CD4-positive, alpha-beta T cell treated with Interleukin-6 for 4 hours (primary cell): ENCODE measurements around the gene MRPL23.

Experiments
- DNase-seq: peaks from one replicate; pipeline ENCODE4 v3.0.0-alpha.2; 2020; ENCODE audit warnings: mixed read lengths

MRPL23 gene

GRCh38 chr11:1946812-1947484, at the start of gene MRPL23:
TSS of gene MRPL23 (plus strand) at chr11:1947332. CDS start at chr11:1947363, 31 bp downstream.
- no peak for DNase-seq

- no peak for DNase-seq
Measured at GRCh38 chr11:1899090-1899489, 48.0 kb upstream of the MRPL23 start.

DNA sequence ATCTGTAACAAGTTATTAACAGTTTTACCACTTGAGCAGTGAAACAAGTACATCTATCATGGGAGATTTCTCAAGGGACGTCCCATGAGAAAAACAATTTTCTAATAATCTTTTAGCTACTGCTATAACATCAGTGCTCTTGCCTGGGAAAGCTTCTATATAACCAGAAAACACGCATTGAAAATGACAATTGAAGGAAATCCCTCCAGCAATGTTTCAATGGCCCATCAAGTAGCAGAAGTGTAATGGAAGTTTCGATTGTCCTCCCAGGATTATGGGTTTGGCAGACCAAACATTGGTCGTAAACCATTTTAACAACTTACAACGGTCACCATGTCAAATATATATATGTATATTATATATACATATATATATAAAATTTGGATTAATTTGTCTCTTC, 47.4 kb upstream of the MRPL23 start:
- DNase-seq: no peak

DNA sequence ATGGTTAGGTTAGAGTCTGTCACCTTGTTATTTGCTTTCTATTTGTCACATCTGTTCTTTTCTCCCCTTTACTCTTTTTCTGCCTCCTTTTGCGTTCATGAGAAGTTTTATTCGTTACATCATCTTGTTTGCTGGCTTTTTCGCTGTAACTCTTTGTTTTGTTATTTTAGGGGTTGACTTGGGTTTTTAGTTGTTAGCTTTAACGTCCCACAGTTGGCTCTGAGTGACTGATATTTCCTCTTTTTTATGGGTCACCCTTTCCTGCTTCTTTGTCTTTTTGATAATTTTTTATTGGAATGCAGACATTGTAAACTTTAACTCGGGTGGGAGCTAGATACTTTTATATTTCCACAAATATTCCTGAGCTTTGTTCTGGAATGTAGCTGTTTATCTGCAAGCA, 41.0 kb upstream of the MRPL23 start:
- DNase-seq: no peak

- no peak for DNase-seq
Measured at GRCh38 chr11:1906611-1907423, 40.3 kb upstream of the MRPL23 start.

- no peak for DNase-seq
Measured at GRCh38 chr11:1908618-1909017, 38.5 kb upstream of the MRPL23 start.

GRCh38 chr11:1909524-1909923, 37.6 kb upstream of the MRPL23 start:
- no peak for DNase-seq

- no peak for DNase-seq
Measured at GRCh38 chr11:1912289-1912878, 34.7 kb upstream of the MRPL23 start.

- no peak for DNase-seq
Measured at GRCh38 chr11:1913271-1914060, 33.7 kb upstream of the MRPL23 start.

DNA sequence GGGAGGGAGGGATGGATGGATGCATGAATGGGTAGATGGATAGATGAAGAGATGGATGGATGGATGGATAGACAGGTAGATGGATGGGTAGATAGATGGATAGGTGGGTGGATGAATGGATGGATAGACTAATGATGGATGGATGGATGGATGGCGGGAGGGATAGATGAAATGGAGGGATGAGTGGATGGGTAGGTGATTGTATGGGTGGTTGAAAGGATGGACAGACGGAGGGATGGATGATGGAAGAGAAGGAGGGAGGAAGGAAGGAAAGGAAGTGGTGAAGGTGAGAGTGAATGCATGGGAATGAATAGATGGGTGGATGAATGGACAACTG, 31.4 kb upstream of the MRPL23 start:
- DNase-seq: no peak

DNA sequence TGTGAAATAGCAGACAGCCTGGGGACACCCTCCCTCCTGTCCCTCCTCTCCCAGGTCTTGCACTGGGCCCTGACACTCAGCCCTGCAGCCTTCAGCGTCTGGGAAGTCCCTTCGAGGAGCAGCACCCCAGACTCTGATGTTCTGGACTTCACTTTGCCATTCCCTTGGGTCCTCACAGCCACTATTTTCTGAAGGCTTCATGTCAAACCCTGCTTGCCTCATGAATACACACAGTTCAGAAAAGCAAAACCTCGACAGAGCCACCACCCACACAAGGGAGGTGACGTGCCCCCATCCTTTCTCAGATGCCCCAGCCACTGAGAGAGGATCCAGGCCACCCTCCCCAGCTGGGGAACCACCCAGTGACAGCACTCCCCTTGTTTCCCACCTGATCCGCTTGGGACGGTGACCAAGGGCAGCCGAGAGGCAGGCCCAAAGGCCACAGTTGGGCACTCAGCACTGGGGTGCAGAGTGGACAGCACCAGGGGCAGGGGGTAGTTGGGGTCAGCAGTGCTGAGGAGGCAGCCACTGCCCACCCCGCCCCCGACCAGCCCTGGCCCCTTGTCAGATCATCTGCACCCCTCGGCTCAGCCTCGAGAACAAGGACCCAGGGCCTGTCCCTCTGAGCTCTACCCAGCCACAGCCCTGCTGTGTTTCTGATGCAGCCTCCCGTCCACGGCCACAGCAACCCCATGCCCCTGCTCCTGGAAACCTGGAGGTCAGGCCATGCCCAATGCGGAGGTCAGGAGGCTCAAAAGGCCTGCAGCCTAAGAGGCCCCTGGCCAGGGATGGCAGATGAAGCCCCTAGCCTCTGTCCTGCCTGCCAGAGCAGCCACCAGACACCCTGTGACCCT, 30.8 kb upstream of the MRPL23 start:
- no peak for DNase-seq

GRCh38 chr11:1916986-1917522, 30.1 kb upstream of the MRPL23 start:
- DNase-seq: no peak

- DNase-seq: peak; percentile 10
Measured at GRCh38 chr11:1917523-1918435, 29.4 kb upstream of the MRPL23 start.

DNA sequence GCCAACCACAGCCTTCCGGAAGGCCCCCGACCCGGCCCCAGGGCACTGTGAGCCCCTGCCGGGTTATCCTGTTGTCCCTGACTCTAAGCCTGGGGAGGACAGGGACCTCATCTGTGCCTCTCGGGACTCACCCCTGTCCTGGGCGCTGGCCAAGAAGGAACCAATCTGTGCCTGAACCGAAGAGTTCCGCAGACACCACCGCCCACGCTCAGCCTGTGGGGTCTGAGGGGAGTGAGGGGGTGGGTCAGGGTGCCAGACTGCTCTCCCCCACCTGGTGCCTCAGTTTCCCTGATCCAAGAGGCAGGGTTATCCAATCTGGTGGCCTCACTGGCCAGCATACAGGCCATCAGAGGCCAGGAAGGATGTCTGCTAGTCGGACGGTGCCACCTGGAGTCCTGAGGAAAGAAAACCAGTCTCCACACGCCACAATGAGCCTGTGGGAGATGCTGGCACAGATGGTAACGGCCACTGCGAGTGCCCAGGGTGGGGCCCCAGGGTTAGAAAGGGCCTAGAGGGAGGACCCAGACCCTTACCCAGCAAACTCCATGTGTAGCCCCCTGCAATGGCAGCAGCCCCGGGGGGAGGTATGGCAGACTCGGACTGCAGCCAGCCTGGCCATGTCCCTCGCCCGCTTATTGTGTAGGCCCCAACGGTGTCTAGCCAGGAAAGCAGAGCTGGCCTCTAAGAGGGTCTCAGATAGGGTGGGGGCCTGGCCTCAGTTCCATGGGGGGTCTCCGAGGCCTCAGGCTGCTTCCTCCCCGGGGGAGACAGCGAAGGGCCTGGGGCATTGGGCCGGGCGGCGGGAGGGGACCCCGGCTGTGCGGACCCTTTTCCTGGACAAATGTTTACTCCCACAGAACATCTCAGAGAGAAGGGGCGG, 28.5 kb upstream of the MRPL23 start:
- no peak for DNase-seq

GRCh38 chr11:1919391-1920127, 27.6 kb upstream of the MRPL23 start, which contains the start of gene TNNT3:
TSS of gene TNNT3 (plus strand) at chr11:1919703. CDS start at chr11:1922875, 3,172 bp downstream.
- DNase-seq: no peak

DNA sequence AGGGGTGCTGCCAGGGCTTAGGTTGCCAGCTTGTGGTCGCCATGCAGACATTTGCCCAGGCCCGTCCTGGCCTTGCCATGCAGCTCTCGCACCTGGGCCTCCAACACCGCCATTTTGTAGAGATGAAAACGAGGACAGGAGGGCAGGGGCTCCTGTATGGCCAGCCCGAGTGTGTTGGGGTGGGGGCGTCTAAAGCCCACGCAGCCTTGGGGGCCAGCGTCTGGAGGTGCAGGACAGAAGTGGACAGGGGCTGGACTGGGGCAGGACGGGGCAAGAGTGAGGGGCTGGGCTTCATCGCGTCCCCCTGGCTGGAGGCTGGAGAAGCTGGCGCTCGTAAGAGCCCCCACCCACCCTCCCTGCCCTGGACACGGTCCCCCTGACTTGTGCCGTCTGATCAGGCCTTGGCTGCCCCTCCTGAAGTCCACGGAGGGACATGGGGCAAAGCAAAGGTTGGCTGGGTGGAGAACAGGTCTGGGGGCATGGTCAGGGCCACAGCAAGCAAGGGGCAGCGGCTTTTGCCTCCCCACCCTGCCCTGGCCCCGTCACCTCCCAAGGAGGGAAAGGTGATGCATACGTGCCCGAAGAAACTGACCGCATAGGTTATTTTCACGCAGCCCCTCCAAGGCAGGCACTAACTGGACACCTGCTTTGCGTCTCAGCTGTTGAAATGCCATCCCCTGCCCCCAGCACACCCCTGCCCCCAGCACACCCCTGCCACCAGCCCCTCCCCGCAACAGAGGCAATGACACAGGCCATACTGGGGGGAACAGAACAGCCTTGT, 26.8 kb upstream of the MRPL23 start:
- no peak for DNase-seq

DNA sequence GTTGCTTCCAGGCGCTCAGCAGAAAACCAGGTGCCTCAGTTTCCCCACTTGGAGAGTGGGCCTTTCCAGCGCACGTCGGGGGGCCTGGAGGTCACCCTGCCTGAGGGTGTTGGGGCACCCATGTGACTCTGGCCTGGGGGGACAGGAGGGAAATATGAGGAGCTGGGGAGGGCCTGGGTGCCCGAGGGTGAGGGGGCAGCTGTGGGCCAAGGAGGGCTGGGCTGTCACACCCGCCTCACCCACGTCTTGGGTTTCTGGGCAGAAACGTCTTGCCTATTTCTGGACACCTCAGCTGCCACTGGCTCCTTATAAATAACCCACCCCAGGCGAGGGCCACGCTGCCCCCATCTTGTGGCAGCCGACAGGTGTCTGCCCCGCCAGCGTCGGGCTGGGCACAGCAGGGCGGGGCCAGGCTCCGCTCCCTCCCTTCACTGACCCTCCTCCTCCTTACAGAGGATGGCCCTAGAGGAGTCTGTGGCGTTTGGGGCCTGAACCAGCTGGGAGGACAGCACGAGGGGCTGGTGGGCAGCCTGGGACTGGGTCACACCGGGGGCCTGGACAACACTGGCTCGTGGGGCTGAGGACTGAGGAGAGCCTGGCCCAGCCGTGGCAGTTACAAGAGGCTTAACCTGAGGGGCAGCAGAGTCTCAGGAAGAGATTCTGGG, 26.1 kb upstream of the MRPL23 start:
- DNase-seq: no peak
